ENCODE data around the gene PHC3. TPM values are rescaled to one million over a fixed set of nuclear protein-coding genes. Genes with fewer than 3 reads are reported as not detected.
A peak's percentile ranks its signal among the peaks of the same experiment; 100 is the strongest.

Gene PHC3
- total and polyA plus RNA-seq, 2 experiments from 2014 or later = 36.6 to 39.8 TPM

- peak overlapping the region; percentile 89 for H3K27ac ChIP-seq
- H3K4me2 ChIP-seq = no peak overlapping the region
- no peaks in the 10 kb centered on the region for H3K9me3 ChIP-seq (ENCODE audit: low read depth)
- H2AFZ ChIP-seq = no peak overlapping the region
- H3K36me3 ChIP-seq (replicated peaks; ENCODE audit: insufficient read depth, low read depth) = peaks cover 7% of the 10 kb centered on the region
- no peak for DNase-seq (ENCODE audit: low spot score)
- TF ChIP-seq EZH2phosphoT487 (IDR thresholded peaks at IDR 0.05; ENCODE audit: low read depth, severe bottlenecking, unreplicated experiment) (no peak), EZH2 (IDR thresholded peaks at IDR 0.05; ENCODE audit: borderline replicate concordance) (no peak)
- TF ChIP-seq, protein P1, sequence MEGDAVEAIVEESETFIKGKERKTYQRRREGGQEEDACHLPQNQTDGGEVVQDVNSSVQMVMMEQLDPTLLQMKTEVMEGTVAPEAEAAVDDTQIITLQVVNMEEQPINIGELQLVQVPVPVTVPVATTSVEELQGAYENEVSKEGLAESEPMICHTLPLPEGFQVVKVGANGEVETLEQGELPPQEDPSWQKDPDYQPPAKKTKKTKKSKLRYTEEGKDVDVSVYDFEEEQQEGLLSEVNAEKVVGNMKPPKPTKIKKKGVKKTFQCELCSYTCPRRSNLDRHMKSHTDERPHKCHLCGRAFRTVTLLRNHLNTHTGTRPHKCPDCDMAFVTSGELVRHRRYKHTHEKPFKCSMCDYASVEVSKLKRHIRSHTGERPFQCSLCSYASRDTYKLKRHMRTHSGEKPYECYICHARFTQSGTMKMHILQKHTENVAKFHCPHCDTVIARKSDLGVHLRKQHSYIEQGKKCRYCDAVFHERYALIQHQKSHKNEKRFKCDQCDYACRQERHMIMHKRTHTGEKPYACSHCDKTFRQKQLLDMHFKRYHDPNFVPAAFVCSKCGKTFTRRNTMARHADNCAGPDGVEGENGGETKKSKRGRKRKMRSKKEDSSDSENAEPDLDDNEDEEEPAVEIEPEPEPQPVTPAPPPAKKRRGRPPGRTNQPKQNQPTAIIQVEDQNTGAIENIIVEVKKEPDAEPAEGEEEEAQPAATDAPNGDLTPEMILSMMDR (IDR thresholded peaks at IDR 0.05; ENCODE audit: poor library complexity) = no peak
- peaks cover 2% of the 10 kb centered on the region for H4K20me1 ChIP-seq (ENCODE audit: insufficient read depth, poor library complexity, severe bottlenecking)
- H3K4me1 ChIP-seq (ENCODE audit: insufficient read depth) = peaks cover 26% of the 10 kb centered on the region
- peaks cover 4% of the 10 kb centered on the region for H3K79me2 ChIP-seq
- 83% methylated on average over 1 of the region's 1 CpG for WGBS (ENCODE audit: low lambda C conversion rate, missing lambda C conversion rate)
- H3K4me3 ChIP-seq = no peak overlapping the region
- no peaks in the 10 kb centered on the region for H3K27me3 ChIP-seq
- no peaks in the 10 kb centered on the region for H3K9me2 ChIP-seq (replicated peaks; ENCODE audit: insufficient read depth)
Observed at GRCh38 chr3:170081079-170081741, 100.3 kb downstream of the PHC3 start.

GRCh38 chr3:170080605-170081004 is 100.9 kb downstream of the PHC3 start:
- Histone ChIP-seq H3K9me2 (replicated peaks; ENCODE audit: insufficient read depth) (no peaks in the 10 kb centered on the region), H3K4me1 (ENCODE audit: insufficient read depth) (peaks cover 26% of the 10 kb centered on the region), H3K36me3 (replicated peaks; ENCODE audit: insufficient read depth, low read depth) (peaks cover 7% of the 10 kb centered on the region), H3K79me2 (peaks cover 4% of the 10 kb centered on the region), H4K20me1 (ENCODE audit: insufficient read depth, poor library complexity, severe bottlenecking) (peaks cover 2% of the 10 kb centered on the region), H3K4me2 (peak overlapping the region; percentile 56), H3K27ac (peak overlapping the region; percentile 89), H3K9me3 (ENCODE audit: low read depth) (no peaks in the 10 kb centered on the region), H3K27me3 (no peaks in the 10 kb centered on the region), H3K4me3 (no peak overlapping the region), H2AFZ (no peak overlapping the region)
- 90% methylated on average over 4 of the region's 4 CpGs for WGBS (ENCODE audit: low lambda C conversion rate, missing lambda C conversion rate)
- no peak for DNase-seq (ENCODE audit: low spot score)
- TF ChIP-seq, protein P1 (IDR thresholded peaks at IDR 0.05; ENCODE audit: poor library complexity) = no peak
- TF ChIP-seq EZH2 (IDR thresholded peaks at IDR 0.05; ENCODE audit: borderline replicate concordance) = no peak
- no peak for TF ChIP-seq EZH2phosphoT487 (IDR thresholded peaks at IDR 0.05; ENCODE audit: low read depth, severe bottlenecking, unreplicated experiment)

DNA sequence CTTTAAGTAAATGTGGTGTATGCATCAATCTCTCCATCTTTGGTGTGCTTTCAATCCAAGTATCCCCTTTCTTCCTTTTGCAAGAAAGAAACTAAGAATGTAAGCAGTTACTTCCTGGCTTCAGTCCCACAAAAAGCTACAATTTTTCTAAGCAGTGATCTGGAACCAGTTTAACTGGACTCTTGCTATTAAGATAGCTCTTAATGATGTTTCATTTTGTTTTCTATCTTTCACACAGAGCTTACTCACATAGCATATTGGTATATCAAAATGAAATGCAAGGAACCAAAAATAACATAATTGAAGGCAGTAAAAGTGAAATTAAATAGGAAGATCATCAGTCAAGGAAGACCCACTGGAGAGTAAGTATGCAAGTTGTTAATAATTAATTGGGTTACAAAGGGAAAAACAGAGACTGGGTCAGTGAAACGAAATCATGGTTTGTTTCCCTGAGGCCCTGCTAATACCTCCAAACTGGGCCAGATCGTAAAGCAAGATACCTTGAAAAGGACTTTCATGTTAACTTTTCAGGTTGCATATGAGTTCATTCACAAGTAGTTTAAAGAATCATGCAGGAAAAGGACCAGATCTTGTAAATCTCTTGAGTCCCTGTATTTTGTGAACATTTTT is 101.9 kb downstream of the PHC3 start:
- TF ChIP-seq, protein P1 (IDR thresholded peaks at IDR 0.05; ENCODE audit: poor library complexity) = no peak
- no peak for TF ChIP-seq EZH2 (IDR thresholded peaks at IDR 0.05; ENCODE audit: borderline replicate concordance)
- 39% methylated on average over 2 of the region's 2 CpGs for WGBS (ENCODE audit: low lambda C conversion rate, missing lambda C conversion rate)
- DNase-seq (ENCODE audit: low spot score) = peak; percentile 19
- Histone ChIP-seq H3K79me2 (peaks cover 6% of the 10 kb centered on the region), H3K4me3 (no peak overlapping the region), H3K9me2 (replicated peaks; ENCODE audit: insufficient read depth) (no peaks in the 10 kb centered on the region), H3K4me2 (peak overlapping the region; percentile 56), H3K9me3 (ENCODE audit: low read depth) (no peaks in the 10 kb centered on the region), H2AFZ (no peak overlapping the region), H3K27ac (peak overlapping the region; percentile 89), H3K4me1 (ENCODE audit: insufficient read depth) (peaks cover 26% of the 10 kb centered on the region), H3K27me3 (no peaks in the 10 kb centered on the region), H4K20me1 (ENCODE audit: insufficient read depth, poor library complexity, severe bottlenecking) (no peaks in the 10 kb centered on the region), H3K36me3 (replicated peaks; ENCODE audit: insufficient read depth, low read depth) (peaks cover 7% of the 10 kb centered on the region)

Measured in hepatocyte (in vitro differentiated cells).